Measurements from ENCODE around the gene PAX2.
"Not testable (repeated sequence)": the region's sequence is repeated elsewhere in the genome, so short reads cannot be mapped to it uniquely, and the experiment has no call there.

PAX2 gene

DNA sequence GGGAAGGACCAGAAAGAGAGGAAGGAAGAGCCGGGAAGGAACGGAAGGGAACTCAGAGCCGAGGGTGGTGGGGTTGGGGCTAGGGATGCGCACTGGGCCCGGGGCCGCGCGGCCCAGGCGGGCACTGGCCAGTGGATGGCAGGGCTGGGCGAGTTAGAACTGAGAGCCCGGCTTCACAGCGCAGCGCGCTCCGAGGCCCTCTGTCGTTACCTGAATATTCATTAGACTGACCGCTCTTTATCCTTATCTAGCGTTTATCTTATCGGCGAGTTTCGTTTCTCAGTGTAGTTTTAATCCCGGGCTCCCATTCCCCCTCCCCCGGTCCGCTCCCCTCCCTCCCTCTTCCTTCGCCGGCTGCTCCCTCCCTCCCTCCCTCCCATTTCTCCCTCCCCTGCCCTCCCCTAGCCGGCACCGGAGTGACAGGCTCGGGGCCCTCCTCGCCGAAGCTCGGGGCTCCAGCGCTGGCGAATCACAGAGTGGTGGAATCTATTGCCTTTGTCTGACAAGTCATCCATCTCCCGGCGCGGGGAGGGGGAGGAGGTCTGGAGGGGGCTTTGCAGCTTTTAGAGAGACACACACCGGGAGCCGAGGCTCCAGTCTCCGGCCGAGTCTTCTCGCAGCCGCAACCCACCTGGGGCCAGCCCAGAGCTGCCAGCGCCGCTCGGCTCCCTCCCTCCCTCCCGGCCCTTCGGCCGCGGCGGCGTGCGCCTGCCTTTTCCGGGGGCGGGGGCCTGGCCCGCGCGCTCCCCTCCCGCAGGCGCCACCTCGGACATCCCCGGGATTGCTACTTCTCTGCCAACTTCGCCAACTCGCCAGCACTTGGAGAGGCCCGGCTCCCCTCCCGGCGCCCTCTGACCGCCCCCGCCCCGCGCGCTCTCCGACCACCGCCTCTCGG lies at the start of gene PAX2:
PAX2 (plus strand) TSS at position 596 of the 895 bp plus-strand sequence. CDS start 679 bp downstream, outside the sequence.
- TF ChIP-seq, protein P1, sequence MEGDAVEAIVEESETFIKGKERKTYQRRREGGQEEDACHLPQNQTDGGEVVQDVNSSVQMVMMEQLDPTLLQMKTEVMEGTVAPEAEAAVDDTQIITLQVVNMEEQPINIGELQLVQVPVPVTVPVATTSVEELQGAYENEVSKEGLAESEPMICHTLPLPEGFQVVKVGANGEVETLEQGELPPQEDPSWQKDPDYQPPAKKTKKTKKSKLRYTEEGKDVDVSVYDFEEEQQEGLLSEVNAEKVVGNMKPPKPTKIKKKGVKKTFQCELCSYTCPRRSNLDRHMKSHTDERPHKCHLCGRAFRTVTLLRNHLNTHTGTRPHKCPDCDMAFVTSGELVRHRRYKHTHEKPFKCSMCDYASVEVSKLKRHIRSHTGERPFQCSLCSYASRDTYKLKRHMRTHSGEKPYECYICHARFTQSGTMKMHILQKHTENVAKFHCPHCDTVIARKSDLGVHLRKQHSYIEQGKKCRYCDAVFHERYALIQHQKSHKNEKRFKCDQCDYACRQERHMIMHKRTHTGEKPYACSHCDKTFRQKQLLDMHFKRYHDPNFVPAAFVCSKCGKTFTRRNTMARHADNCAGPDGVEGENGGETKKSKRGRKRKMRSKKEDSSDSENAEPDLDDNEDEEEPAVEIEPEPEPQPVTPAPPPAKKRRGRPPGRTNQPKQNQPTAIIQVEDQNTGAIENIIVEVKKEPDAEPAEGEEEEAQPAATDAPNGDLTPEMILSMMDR (IDR thresholded peaks at IDR 0.05; ENCODE audit: unreplicated experiment in 3 of 3): no peak
- Mint-ChIP-seq H3K27ac (peak within 1 kb of the TSS; percentile 83 to 99 (median 85)), H3K36me3 (ENCODE audit: low read depth) (peaks cover 13% of the 10 kb centered on the region), H3K4me1 (peaks cover 57% of the 10 kb centered on the region), H3K9me3 (no peaks in the 10 kb centered on the region), H3K4me3 (peak within 1 kb of the TSS; percentile 88 to 92 (median 89)), H3K27me3 (ENCODE audit: low read depth) (peaks cover 97% of the 10 kb centered on the region)

DNA sequence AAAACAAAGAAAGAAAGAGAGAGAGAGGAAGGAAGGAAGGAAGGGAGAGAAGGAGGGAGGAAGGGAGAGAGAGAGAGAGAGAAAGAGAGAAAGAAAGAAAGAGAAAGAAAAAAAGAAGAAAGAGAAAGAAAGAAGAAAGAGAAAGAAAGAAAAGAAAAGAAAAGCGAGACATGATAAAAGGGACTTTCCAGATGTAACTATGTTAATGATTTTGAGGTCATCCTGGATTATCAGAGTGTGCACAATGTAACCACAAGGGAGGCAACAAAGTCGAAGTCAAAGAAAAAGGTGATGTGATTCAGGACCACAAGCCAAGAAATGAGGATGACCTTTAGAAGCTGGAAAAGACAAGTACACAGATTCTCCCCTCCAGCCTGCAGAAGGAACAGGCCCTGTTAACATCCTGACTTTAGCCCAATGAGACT lies 48.9 kb upstream of the PAX2 start:
- TF ChIP-seq, protein P1 (IDR thresholded peaks at IDR 0.05; ENCODE audit: unreplicated experiment in 3 of 3): no peak
- no peak overlapping the region for H3K4me3 Mint-ChIP-seq
- H3K27ac Mint-ChIP-seq: no peak overlapping the region
- no peaks in the 10 kb centered on the region for H3K36me3 Mint-ChIP-seq (ENCODE audit: low read depth)
- no peaks in the 10 kb centered on the region for H3K4me1 Mint-ChIP-seq
- H3K27me3 Mint-ChIP-seq (ENCODE audit: low read depth): peaks cover 19% of the 10 kb centered on the region
- H3K9me3 Mint-ChIP-seq: no peaks in the 10 kb centered on the region

DNA sequence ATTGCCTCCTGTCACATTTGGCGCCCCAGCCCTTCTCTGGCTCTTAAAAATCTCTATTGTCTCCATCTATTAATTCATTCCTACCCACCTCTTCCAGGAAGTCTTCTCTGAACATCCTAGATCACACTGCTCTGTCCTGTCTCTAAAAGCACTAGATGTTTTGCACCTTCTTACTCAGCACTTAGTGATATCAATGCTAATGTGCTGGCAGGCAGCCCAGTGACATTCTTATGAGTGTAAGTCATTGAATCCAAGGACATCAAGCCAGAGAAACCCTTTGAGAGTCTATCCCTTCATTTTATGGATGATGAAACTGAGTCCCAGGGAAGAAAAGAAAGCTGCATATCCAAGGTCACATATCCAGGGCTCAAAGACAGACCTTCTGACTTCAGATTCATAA lies 48.3 kb upstream of the PAX2 start:
- Mint-ChIP-seq H3K27me3 (ENCODE audit: low read depth) (peaks cover 14% of the 10 kb centered on the region), H3K9me3 (no peaks in the 10 kb centered on the region), H3K4me1 (no peaks in the 10 kb centered on the region), H3K4me3 (no peak overlapping the region), H3K27ac (no peak overlapping the region), H3K36me3 (ENCODE audit: low read depth) (no peaks in the 10 kb centered on the region)
- TF ChIP-seq, protein P1 (IDR thresholded peaks at IDR 0.05; ENCODE audit: unreplicated experiment in 3 of 3): no peak

DNA sequence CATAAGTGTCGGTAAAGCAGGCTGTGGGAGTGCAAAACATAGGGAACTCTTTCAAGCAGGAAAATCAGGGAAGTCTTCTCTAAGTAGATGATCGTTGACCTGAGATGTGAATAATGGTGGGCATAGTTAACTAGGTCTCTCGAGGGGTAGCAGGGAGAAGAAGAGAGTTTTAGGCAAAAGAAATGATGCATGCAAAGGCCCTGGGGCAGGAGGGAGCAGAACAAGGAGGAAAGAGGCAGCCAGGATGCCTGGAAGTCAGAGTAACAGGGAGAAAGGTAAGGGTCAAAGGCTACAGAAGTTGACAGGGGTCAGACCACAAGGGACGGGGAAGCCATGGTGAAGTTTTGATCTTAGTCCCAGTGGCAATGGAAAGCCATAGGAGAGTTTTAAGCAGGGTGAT lies 47.8 kb upstream of the PAX2 start:
- no peaks in the 10 kb centered on the region for H3K4me1 Mint-ChIP-seq
- no peaks in the 10 kb centered on the region for H3K36me3 Mint-ChIP-seq (ENCODE audit: low read depth)

DNA sequence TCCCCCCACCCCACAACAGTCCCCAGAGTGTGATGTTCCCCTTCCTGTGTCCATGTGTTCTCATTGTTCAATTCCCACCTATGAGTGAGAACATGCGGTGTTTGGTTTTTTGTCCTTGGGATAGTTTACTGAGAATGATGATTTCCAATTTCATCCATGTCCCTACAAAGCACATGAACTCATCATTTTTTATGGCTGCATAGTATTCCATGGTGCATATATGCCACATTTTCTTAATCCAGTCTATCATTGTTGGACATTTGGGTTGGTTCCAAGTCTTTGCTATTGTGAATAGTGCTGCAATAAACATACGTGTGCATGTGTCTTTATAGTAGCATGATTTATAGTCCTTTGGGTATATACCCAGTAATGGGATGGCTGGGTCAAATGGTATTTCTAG lies 43.7 kb upstream of the PAX2 start:
- not testable (repeated sequence) for H3K4me3 Mint-ChIP-seq, H3K27ac Mint-ChIP-seq

More for the DNA sequence above, 47.8 kb upstream of the PAX2 start:
- H3K4me3 Mint-ChIP-seq: no peak overlapping the region
- H3K27me3 Mint-ChIP-seq (ENCODE audit: low read depth): peaks cover 11% of the 10 kb centered on the region
- H3K27ac Mint-ChIP-seq: no peak overlapping the region
- H3K9me3 Mint-ChIP-seq: no peaks in the 10 kb centered on the region
- TF ChIP-seq, protein P1 (IDR thresholded peaks at IDR 0.05; ENCODE audit: unreplicated experiment in 3 of 3): no peak

DNA sequence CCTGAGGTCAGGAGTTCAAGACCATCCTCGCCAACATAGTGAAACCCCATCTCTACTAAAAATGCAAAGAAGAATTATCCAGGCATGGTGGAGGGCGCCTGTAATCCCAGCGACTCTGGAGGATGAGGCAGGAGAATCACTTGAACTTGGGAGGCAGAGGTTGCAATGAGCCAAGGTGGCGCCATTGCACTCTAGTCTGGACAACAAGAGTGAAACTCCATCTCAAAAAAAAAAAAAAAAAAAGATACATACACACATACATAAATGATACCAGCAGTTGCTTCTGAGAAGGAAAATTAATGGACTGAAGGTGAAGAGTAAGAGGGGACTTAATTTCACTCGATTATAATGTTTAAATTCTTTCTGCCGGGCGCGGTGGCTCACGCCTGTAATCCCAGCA lies 40.2 kb upstream of the PAX2 start:
- no peaks in the 10 kb centered on the region for H3K9me3 Mint-ChIP-seq
- H3K27me3 Mint-ChIP-seq (ENCODE audit: low read depth): peaks cover 55% of the 10 kb centered on the region
- no peak overlapping the region for H3K4me3 Mint-ChIP-seq
- peaks cover 6% of the 10 kb centered on the region for H3K4me1 Mint-ChIP-seq
- H3K27ac Mint-ChIP-seq: no peak overlapping the region
- TF ChIP-seq, protein P1 (IDR thresholded peaks at IDR 0.05; ENCODE audit: unreplicated experiment in 3 of 3): no peak
- no peaks in the 10 kb centered on the region for H3K36me3 Mint-ChIP-seq (ENCODE audit: low read depth)

More for the DNA sequence above, 43.7 kb upstream of the PAX2 start:
- peaks cover 33% of the 10 kb centered on the region for H3K27me3 Mint-ChIP-seq (ENCODE audit: low read depth)
- not testable (repeated sequence) for H3K9me3 Mint-ChIP-seq; H3K36me3 Mint-ChIP-seq (ENCODE audit: low read depth); H3K4me1 Mint-ChIP-seq

Data from nephron (organoid).